ENCODE data around the gene RAB11FIP3. TPM values are rescaled to one million over a fixed set of nuclear protein-coding genes. Genes with fewer than 3 reads are reported as not detected.
"Not testable (repeated sequence)": the region's sequence is repeated elsewhere in the genome, so short reads cannot be mapped to it uniquely, and the experiment has no call there.

RAB11FIP3 gene
- total RNA-seq, 2 donors from 2014 or later: 26.9 to 28.3 TPM

DNA sequence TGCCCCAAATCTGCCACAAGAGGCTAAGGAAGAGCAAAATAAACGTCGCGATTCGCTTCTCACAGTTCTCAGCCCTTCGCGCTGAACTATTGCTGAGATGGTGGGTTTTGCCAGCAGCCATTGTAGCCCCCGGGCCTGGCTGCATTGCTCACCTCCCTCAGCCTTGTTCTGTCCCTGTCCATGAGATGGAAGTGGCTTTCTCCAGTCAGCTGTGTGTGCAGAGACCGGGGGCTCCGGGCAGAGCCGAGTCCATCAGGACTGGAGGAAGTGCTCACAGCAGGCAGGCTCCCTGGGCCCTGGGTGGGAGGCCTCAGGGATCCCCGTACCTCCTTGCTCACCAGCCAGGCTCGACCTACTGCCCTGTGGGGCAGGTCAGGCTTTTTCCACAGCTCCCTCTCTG is 74.5 kb downstream of the RAB11FIP3 start:
- H3K9me3 Mint-ChIP-seq: no peaks in the 10 kb centered on the region
- H3K4me3 Mint-ChIP-seq: no peak overlapping the region
- H3K27me3 Mint-ChIP-seq: no peaks in the 10 kb centered on the region
- H3K27ac Mint-ChIP-seq: no peak overlapping the region
- no peaks in the 10 kb centered on the region for H3K4me1 Mint-ChIP-seq
- H3K36me3 Mint-ChIP-seq (ENCODE audit: low read depth): no peaks in the 10 kb centered on the region
- no peak for ATAC-seq (replicated peaks)

DNA sequence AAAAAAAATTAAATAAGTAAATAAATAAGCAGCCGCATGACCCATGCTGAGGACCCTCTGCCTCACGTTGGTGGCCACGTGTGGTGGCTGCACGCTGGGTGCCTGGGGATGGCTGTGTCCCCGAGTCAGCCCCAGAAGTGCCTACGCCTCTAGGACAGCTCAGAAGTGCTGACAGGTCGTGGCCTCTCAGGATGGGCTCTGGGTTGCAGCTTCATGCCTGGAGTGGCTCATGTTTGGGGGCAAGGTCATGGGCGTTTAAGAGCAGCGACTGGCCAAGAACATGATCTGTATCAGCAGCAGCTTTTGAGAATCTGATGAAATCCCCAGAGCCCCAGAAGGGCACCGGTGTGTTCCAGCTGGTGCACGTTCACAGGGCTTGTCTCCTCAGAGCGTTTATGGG is 75.3 kb downstream of the RAB11FIP3 start:
- no peaks in the 10 kb centered on the region for H3K27me3 Mint-ChIP-seq
- no peak overlapping the region for H3K4me3 Mint-ChIP-seq

DNA sequence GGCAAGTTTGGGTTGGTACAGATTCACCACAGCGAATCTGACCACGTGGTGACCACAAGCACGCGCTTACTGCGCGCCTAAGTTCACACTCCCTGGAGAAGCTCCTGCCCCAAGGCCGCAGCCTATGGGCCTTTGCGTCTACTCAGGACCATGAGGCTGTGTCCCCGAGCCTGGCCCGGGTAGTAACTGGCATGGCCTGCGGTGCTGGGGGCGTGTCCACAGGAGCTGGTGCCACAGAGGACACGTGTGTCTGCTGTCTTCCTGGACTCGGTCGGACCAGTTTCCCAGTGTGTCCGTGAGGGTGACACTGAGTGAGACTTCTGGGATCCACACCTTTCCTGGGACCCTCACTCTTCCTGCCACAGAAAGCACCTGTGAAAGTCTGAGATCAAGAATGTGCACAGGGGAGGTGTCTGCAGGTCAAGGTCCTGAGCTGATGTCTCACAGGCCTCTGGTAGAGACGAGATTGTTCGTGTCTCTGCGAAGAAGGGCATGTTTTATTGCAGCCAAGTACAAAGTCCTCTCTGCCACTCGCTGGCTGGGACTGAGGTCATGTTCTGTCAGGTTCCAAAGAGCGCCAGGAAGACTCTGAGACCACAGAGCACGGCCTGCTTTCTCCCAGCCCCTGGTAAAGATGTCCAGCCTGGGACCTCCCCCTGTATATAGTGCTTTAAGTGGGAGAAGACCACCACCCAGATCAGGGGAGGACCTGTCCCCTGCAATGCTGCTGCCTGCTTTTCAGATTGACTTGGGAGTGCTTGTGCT is 76.9 kb downstream of the RAB11FIP3 start:
- H3K9me3 Mint-ChIP-seq: no peaks in the 10 kb centered on the region
- no peaks in the 10 kb centered on the region for H3K4me1 Mint-ChIP-seq
- H3K4me3 Mint-ChIP-seq: no peak overlapping the region
- H3K27ac Mint-ChIP-seq: no peak overlapping the region
- no peak for ATAC-seq (replicated peaks)
- no peaks in the 10 kb centered on the region for H3K27me3 Mint-ChIP-seq
- no peaks in the 10 kb centered on the region for H3K36me3 Mint-ChIP-seq (ENCODE audit: low read depth)

More for the DNA sequence above, 75.3 kb downstream of the RAB11FIP3 start:
- no peaks in the 10 kb centered on the region for H3K4me1 Mint-ChIP-seq
- H3K9me3 Mint-ChIP-seq: no peaks in the 10 kb centered on the region
- no peak overlapping the region for H3K27ac Mint-ChIP-seq
- no peak for ATAC-seq (replicated peaks)
- no peaks in the 10 kb centered on the region for H3K36me3 Mint-ChIP-seq (ENCODE audit: low read depth)

DNA sequence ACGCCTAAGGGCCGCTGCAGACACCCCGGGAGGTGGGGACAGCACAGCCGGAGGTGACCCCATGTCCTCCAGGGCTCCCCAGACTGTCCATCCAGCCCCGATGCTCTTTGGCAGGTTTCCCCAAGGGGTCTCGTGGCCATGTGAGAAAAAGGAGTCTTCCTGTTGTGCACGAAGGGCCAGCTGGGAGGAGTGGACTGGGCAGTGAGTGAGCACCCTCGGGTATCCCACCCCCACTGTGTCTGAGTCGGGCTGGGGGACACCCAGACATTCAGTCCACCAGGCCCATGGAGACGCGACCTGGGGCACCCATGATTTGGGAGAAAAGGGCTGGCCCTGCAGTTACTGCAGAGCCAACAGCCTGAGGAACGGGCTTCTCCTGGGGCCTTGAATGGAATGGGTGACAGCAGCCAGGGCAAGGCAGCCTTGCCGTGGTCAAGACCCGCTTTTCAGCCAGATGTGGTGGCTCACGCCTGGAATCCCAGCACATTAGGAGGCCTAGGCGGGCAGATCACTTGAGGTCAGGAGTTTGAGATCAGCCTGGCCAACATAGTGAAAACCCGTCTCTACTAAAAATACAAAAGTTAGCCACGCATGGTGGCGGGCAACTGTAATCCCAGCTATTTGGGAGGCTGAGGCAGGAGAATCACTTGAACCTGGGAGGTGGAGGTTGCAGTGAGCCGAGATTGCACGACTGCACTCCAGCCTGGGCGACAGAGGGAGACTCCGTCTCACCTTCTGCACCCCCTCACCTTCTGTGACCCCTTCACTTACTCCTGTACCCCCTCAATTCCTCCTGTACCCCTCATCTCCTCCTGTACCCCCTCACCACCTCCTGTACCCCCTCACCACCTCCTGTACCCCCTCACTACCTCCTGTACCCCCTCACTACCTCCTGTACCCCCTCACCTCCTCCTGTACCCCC is 78.0 kb downstream of the RAB11FIP3 start:
- no peak overlapping the region for H3K4me3 Mint-ChIP-seq
- H3K9me3 Mint-ChIP-seq: no peaks in the 10 kb centered on the region
- H3K36me3 Mint-ChIP-seq (ENCODE audit: low read depth): no peaks in the 10 kb centered on the region
- no peak for ATAC-seq (replicated peaks)
- no peak overlapping the region for H3K27ac Mint-ChIP-seq
- no peaks in the 10 kb centered on the region for H3K4me1 Mint-ChIP-seq
- H3K27me3 Mint-ChIP-seq: no peaks in the 10 kb centered on the region

DNA sequence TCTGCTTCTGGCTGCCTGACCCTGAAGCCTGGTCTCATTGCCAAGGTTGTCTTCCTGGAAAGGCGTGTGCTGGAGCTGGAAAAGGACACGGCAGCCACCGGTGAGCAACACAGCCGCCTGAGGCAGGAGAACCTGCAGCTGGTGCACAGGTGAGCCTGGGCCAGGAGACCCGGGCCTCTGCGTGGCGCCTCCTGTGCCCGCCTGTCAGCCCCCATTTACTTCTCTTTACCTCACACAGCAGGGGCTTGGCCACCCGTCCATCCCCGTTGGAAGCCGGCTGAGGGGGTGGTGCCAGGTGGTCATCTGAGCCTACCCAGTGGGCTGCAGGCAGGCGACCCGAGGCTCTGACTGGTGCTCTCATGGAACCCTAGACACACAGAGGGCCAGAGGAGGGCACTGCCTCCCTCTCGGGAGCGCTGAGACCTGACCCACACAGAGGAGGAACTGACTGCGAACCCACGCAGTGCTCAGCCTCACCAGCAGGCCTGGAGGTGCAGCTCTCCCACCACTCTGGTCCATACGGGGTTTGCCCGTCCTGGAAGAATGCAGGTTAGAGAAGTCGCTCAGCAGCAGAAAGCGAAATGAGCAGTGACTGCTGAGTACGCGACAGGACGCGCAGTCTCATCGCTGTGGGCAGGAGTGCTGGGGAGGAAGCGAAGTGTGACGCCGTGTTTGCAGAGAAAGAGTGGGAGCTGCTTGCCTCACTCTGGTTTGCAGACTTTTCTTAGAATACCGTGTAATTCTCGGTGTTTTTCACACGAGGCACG is 80.2 kb downstream of the RAB11FIP3 start:
- H3K9me3 Mint-ChIP-seq: no peaks in the 10 kb centered on the region
- H3K36me3 Mint-ChIP-seq (ENCODE audit: low read depth): no peaks in the 10 kb centered on the region
- ATAC-seq (replicated peaks): no peak
- no peak overlapping the region for H3K27ac Mint-ChIP-seq
- no peak overlapping the region for H3K4me3 Mint-ChIP-seq
- H3K27me3 Mint-ChIP-seq: no peaks in the 10 kb centered on the region
- H3K4me1 Mint-ChIP-seq: no peaks in the 10 kb centered on the region

DNA sequence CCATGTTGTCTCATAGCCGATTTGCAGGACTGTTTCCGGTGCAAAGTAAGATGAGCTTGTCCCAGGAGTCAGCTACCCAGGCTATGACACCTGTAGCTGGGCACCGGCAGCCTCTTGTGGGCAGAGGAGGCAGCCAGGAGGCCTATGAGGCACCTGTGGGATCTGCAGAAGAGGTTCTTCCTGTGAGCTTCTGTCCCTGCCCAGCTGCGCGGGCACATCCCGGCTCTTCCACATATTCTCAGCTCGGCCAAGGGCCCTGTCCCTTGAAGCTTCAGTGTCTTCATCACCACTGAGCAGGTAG is 80.7 kb downstream of the RAB11FIP3 start:
- no peaks in the 10 kb centered on the region for H3K36me3 Mint-ChIP-seq (ENCODE audit: low read depth)
- ATAC-seq (replicated peaks): no peak
- H3K9me3 Mint-ChIP-seq: no peaks in the 10 kb centered on the region
- H3K27ac Mint-ChIP-seq: no peak overlapping the region
- H3K27me3 Mint-ChIP-seq: no peaks in the 10 kb centered on the region
- no peaks in the 10 kb centered on the region for H3K4me1 Mint-ChIP-seq
- H3K4me3 Mint-ChIP-seq: no peak overlapping the region

DNA sequence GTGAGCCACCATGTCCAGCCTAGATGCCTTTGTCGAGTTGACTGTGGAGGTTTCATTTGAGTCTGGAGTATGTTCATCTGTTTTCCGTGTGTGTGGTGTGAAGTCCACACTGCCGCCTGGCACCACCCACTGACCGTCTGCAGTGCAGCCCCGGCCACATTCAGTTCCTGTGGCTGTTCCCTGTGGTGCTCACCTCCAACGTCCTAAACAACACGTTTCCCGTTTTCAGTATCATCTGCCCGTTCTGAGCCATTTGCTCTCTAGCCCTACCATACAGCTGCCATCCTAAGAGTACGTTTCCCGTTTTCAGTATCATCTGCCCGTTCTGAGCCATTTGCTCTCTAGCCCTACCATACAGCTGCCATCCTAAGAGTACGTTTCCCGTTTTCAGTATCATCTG is 82.1 kb downstream of the RAB11FIP3 start:
- not testable (repeated sequence) for H3K27me3 Mint-ChIP-seq

DNA sequence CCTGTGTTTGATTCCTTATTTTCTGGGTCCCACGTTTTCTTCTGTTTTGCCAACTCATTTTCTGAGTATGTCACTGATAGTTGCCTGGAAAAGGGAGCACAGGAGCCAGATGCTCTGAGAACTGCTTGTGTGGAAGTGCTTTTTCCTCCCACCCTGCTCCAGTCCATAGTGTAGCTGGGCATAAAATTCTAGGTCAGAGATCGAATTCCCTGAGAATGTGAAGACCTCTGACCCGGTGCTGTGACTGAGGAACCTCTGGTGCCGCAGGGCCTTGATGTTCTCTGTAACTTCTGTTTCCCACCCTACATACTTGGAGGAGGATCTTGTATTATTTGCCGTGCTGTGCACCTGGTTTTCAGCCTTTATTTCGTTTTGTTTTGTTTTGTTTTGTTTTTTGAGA is 82.5 kb downstream of the RAB11FIP3 start:
- H3K27me3 Mint-ChIP-seq: no peaks in the 10 kb centered on the region
- H3K27ac Mint-ChIP-seq: no peak overlapping the region
- no peaks in the 10 kb centered on the region for H3K36me3 Mint-ChIP-seq (ENCODE audit: low read depth)
- no peaks in the 10 kb centered on the region for H3K9me3 Mint-ChIP-seq
- H3K4me3 Mint-ChIP-seq: no peak overlapping the region
- no peak for ATAC-seq (replicated peaks)
- no peaks in the 10 kb centered on the region for H3K4me1 Mint-ChIP-seq

More for the DNA sequence above, 82.1 kb downstream of the RAB11FIP3 start:
- H3K36me3 Mint-ChIP-seq (ENCODE audit: low read depth); ATAC-seq (replicated peaks); H3K4me3 Mint-ChIP-seq; H3K4me1 Mint-ChIP-seq; H3K9me3 Mint-ChIP-seq; H3K27ac Mint-ChIP-seq: not testable (repeated sequence)

DNA sequence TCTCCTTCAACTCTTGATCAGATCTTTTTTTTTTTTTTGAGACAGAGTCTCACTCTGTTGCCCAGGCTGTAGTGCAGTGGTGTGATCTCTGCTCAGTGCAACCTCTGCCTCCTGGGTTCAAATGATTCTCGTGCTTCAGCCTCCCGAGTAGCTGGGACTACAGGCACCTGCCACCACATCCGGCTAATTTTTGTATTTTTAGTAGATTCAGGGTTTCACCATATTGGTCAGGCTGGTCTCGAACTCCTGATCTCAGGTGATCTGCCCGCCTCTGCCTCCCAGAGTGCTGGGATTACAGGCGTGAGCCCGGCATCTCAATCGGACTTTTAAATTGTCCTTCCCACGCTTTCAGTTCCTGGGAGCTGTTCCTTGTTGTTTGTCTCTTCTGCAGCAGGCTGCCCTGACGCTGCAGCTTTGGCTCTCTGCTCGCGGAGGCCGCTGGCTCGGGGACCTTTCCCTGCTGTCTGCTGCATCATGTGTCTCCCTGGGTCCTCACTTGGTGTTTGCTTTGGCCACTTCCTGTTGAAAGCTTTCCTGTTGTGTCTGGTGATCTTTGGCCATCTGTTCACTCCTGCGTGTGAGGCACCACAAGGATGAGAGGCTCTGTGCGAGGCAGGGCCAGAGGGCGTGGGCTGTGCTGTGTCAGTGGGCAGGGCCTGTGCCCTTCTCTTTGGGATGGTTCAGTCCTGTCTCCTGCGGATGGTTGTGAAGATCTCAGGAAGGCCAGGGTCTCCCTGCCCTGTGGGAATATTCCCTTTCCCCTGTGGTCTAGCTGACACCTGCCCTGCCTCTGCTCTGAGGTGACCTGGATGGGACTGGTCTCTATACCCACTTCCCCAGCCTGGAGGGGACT is 83.7 kb downstream of the RAB11FIP3 start:
- Mint-ChIP-seq H3K4me3 (no peak overlapping the region), H3K4me1 (no peaks in the 10 kb centered on the region), H3K36me3 (ENCODE audit: low read depth) (no peaks in the 10 kb centered on the region), H3K9me3 (no peaks in the 10 kb centered on the region), H3K27me3 (no peaks in the 10 kb centered on the region), H3K27ac (no peak overlapping the region)
- ATAC-seq (replicated peaks): no peak

DNA sequence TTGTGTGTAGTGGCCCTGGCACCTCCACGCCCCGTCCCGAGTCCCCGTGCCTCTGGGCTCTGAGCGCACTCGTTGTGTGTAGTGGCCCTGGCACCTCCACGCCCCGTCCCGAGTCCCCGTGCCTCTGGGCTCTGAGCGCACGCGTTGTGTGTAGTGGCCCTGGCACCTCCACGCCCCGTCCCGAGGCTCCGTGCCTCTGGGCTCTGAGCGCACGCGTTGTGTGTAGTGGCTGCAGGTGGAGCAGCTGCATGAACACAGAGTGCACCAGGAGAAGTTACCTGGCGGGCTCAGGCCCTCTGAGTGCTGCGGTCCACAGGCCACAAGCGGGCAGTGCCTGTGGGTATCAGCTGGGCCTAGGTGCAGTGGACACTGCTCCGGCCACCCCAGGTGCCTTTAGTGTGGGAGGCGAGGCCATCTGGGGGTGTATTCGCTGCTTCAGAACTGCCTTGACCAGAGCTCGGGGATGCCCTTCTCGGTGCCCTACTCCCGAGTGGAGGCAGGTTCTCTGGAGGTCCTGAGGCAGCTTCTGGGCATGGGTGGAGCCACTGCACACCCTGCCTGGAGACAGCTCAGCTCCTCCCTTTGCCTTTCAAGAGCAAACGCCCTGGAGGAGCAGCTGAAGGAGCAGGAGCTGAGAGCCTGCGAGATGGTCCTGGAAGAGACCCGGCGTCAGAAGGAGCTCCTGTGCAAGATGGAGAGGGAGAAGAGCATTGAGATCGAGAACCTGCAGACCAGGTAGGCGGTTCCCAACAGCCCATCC is 84.8 kb downstream of the RAB11FIP3 start:
- H3K36me3 Mint-ChIP-seq (ENCODE audit: low read depth): no peaks in the 10 kb centered on the region
- H3K27me3 Mint-ChIP-seq: no peaks in the 10 kb centered on the region
- H3K4me1 Mint-ChIP-seq: no peaks in the 10 kb centered on the region
- H3K9me3 Mint-ChIP-seq: no peaks in the 10 kb centered on the region
- H3K27ac Mint-ChIP-seq: no peak overlapping the region
- H3K4me3 Mint-ChIP-seq: no peak overlapping the region
- ATAC-seq (replicated peaks): no peak

DNA sequence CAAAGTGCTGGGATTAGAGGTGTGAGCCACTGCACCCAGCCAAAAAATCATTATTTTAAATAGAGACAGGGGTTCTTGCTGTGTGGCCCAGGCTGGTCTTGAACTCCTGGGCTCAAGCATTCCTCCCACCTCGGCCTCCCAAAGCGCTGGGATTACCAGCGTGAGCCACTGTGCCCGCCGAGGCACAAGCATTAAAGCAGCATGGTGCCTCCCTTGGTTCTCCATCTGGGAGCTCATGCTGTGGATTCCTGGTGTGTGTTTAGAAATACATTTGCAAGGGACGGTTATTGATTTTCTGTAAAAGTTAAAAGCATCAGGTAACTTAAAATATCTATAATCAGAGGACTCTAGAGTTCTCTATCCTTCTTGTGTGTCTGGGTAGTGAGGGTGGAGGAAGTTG is 87.4 kb downstream of the RAB11FIP3 start:
- Mint-ChIP-seq H3K27ac (peak overlapping the region; percentile 12), H3K4me3 (no peak overlapping the region), H3K27me3 (no peaks in the 10 kb centered on the region), H3K36me3 (ENCODE audit: low read depth) (no peaks in the 10 kb centered on the region), H3K4me1 (no peaks in the 10 kb centered on the region), H3K9me3 (no peaks in the 10 kb centered on the region)
- no peak for ATAC-seq (replicated peaks)

DNA sequence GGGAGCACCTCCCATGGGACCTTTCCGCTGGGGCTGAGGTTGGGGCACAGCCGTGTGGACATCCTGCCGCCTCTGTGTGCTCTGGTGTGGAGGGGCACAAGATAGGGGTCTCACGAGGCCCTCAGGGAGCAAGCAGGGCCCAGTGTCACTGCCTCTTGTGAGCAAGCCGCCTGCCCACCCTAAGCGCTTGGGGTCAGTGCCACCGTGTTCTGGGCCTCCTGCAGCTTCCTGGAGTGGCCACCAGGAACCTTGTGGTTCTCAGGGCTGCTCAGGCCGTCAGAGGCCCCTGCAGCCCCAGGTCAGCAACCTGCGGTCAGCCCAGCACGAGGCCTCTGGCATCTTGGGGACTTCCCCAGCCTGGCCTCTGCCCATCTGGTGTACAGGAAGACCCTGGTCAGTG is 88.5 kb downstream of the RAB11FIP3 start:
- Mint-ChIP-seq H3K4me1 (no peaks in the 10 kb centered on the region), H3K27ac (no peak overlapping the region), H3K36me3 (ENCODE audit: low read depth) (no peaks in the 10 kb centered on the region), H3K9me3 (no peaks in the 10 kb centered on the region), H3K27me3 (no peaks in the 10 kb centered on the region), H3K4me3 (no peak overlapping the region)
- no peak for ATAC-seq (replicated peaks)

DNA sequence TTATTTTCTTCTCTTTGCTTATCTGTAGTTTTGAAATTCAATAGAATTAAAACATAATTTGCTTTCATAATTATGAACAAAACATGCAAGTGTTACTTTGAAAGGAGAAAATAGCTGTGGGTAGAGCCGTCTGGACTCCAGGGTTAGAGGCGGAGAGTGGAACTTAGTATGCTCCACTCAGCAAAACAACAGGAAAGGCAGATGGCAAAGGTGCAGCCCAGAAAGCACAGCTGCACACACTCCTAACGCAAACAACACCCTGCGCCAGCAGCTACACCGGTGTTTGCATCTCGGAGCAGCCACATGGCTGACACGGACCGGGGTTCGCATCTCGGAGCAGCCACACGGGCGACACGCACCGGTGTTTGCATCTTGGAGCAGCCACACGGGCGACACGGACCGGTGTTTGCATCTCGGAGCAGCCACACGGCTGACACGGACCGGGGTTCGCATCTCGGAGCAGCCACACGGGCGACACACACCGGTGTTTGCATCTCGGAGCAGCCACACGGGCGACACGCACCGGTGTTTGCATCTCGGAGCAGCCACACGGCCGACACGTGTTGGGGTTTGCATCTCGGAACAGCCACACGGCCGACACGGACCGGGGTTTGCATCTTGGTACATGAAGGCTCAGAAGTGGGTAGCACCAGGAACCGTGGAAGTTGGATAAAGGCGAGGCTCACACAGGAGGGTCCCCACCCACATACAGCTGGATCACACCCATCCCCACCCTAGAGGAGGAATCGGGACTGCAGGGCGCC is 89.9 kb downstream of the RAB11FIP3 start:
- Mint-ChIP-seq H3K36me3 (ENCODE audit: low read depth) (no peaks in the 10 kb centered on the region), H3K4me3 (no peak overlapping the region), H3K9me3 (no peaks in the 10 kb centered on the region), H3K27me3 (no peaks in the 10 kb centered on the region), H3K4me1 (no peaks in the 10 kb centered on the region), H3K27ac (no peak overlapping the region)
- ATAC-seq (replicated peaks): no peak
